HG02973 (cell line): Measurements from ENCODE around the gene TMEM215.

Experiments
- ATAC-seq: cut with Tn5 transposase; IDR thresholded peaks from one replicate; pipeline ENCODE4 v1.9.1; 2021; ENCODE audit warnings: moderate library complexity; ENCODE audit not compliant: unreplicated experiment

Gene TMEM215

GRCh38 chr9:32832346-32832745 lies 49.0 kb downstream of the TMEM215 start:
- no peak for ATAC-seq
